HG03097 (cell line): Measurements from ENCODE around the gene RFTN2.
"Not testable (repeated sequence)": the region's sequence is repeated elsewhere in the genome, so short reads cannot be mapped to it uniquely, and the experiment has no call there.

Source experiments
- ATAC-seq: cut with Tn5 transposase; IDR thresholded peaks from one replicate; pipeline ENCODE4 v1.9.1; 2021; ENCODE audit not compliant: unreplicated experiment, low FRiP score

Gene RFTN2

GRCh38 chr2:197606180-197606579 lies 69.2 kb downstream of the RFTN2 start:
- peak; percentile 80 for ATAC-seq

DNA sequence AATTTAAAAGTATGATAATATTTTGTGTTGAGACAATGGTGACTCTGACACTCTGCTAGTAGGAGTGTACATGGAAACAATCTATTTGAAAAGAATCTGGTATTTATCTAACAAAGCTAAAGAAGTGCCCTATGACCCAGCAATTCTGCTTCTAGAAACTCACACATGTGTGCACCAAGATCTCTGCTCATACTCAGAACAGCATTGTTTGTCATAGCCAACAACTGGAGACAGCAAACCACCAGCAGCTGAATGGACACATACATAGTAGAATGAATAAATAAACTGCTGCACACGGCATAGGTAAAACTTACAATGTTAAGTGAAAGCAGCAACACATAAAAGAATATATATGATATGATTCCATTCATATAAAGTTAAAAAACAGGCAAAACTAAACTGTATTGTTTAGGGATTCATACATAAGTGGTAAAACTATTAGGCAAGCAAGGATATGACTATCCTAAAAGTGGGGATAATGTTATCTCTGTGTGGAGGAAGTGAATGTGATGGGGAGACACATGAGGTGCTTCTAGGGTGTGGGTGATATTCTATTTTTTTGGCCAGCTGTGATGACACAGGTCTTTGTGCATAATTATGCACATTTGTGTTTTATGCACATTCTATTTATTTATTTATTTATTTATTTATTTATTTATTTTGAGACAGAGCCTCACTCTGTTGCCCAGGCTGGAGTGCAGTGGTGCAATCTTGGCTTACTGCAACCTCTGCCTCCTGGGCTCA lies 71.1 kb downstream of the RFTN2 start:
- no peak for ATAC-seq

- ATAC-seq, result no peak
Observed at GRCh38 chr2:197601726-197602125, 73.7 kb downstream of the RFTN2 start.

DNA sequence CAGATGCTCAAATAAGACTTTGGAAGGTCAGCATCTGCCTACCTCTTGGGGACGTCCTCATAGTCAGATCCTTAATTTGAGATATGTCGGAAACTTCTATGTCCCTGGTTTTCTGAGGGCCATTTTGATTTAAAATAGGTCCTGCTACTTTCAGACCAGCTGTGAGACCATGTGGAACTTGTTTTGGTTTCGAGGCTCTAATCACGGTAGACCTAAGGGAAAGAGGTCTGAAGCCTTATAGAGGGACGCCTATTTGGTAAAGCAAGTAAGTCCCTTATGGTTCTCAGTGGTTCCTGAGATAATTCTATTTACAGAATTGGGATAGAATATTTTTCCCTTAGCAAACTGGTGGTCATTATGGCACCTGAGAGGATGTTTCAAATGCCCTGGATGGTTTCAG lies 75.1 kb downstream of the RFTN2 start:
- no peak for ATAC-seq

- no peak for ATAC-seq
Observed at GRCh38 chr2:197599285-197599965, 76.0 kb downstream of the RFTN2 start.

DNA sequence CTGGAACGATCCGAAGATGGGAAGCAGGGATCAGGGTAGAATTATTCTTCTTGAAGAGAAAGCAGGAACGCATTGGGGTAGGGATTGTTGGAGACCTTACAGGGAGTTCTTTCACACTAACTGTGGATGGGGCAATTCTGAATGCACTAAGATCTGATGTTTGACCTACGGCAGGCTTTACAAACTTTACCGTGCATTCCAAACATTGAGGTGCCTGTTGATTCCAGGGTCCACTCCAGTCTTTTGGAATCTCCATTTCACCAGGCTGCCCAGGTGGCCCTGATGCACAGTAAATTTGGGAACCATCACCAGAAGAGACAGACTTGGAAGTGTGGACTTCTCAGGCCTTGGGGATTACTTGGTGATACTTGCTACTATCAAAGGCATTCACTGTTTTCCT lies 76.9 kb downstream of the RFTN2 start:
- ATAC-seq, result no peak

- no peak for ATAC-seq
Observed at GRCh38 chr2:197597166-197597565, 78.2 kb downstream of the RFTN2 start.

GRCh38 chr2:197596766-197597165 lies 78.6 kb downstream of the RFTN2 start:
- no peak for ATAC-seq

- no peak for ATAC-seq
Observed at GRCh38 chr2:197591339-197592072, 83.9 kb downstream of the RFTN2 start.

- not testable (repeated sequence) for ATAC-seq
Observed at GRCh38 chr2:197587255-197587654, 88.1 kb downstream of the RFTN2 start.

DNA sequence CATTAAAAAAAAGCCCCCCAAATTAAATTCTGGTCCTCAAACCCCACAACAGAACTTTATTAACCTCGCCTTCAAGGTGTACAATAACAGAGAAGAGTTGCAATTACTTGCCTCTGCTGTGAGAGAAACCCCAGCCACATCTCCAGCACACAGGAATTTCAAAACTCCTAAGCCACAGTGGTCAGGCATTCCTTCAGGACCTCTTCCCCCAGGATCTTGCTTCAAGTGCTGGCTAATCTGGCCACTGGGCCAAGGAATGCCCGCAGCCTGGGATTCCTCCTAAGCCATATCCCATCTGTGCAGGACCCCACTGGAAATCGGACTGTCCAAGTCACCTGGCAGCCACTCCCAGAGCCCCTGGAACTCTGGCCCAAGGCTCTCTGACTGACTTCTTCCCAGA lies 95.2 kb downstream of the RFTN2 start:
- not testable (repeated sequence) for ATAC-seq

GRCh38 chr2:197578294-197578693 lies 97.1 kb downstream of the RFTN2 start:
- not testable (repeated sequence) for ATAC-seq

DNA sequence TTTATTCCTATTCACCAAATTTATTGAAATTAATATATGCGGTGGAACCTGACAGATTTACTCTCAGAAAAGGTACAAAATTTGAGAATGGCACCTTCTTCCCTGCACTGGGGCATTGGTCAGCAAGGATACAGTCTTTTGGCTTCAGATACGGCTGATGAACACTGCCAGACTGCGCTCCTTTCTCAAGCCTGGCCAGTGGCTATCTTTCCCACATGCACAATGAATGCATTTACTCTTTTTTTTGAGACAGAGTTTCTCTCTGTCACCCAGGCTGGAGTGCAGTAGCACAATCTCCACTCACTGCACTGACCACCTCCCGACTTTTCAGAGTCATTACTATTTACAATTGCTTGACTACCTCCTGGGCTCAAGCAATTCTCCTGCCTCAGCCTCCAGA lies 97.9 kb downstream of the RFTN2 start:
- no peak for ATAC-seq

- ATAC-seq, result no peak
Observed at GRCh38 chr2:197576631-197577030, 98.8 kb downstream of the RFTN2 start.

DNA sequence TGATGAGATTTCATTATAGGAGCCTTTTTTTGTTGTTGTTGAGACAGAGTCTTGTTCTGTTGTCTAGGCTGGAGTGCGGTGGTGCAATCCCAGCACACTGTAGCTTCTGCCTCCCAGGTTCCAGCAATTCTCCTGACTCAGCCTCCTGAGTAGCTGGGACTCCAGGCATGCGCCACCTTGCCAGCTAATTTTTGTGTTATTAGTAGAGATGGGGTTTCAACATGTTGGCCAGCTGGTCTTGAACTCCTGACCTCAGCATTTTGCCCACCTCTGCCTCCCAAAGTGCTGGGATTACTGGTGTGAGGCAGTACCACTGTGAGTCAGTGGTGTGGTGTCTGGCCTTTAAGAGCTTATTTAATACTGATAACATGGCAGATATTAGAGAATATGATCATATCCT lies 99.4 kb downstream of the RFTN2 start:
- ATAC-seq, result no peak

GRCh38 chr2:197573608-197574007 lies 101.8 kb downstream of the RFTN2 start:
- ATAC-seq, result no peak

GRCh38 chr2:197571627-197572271 lies 103.6 kb downstream of the RFTN2 start:
- ATAC-seq, result no peak

DNA sequence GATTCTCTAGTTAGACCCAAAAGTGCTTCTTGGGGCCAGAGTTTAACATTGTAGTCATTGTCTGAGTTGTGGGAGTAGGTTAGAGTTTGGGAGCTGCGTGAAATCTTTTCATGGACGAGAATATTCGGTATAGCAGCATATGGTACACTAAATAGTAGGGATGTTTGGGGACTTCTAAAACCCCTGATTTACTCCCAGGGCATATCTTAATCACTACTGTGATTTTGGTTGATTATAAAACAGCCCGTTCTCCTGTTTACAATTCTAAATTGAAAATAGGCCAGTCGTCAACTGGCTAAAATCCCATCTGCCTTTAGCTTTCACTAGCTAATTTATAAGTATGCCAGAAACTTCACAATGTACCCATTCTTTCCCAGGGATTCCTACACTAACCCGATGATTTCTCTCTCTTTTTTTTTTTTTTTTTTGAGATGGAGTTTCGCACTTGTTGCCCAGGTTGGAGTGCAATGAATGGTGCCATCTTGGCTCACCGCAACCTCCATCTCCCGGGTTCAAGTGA lies 115.2 kb downstream of the RFTN2 start:
- ATAC-seq, result no peak

DNA sequence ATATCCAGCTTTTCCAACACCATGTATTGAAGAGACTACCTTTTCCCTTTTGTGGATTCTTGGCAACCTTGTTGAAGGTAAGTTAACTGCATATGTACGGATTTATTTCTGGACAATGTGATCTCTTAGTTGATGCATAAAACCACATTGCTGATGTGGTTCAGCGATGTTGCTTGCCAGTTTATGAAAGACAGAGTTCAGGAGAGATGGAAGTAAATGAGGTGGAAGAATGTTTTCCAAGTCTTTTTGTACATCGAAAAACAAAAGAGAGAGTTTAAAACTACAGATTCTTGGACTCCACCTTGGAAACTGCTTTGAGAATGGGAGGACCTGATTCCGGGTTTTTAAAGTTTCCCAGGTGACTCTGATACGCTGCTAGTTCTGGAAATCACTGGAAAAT lies 115.7 kb downstream of the RFTN2 start:
- ATAC-seq, result no peak

- no peak for ATAC-seq
Observed at GRCh38 chr2:197558393-197558792, 117.0 kb downstream of the RFTN2 start.

- ATAC-seq, result no peak
Observed at GRCh38 chr2:197556456-197556855, 118.9 kb downstream of the RFTN2 start.
